HG02840 (cell line): ENCODE results near the gene SUSD5.
"Not testable (repeated sequence)": the region's sequence is repeated elsewhere in the genome, so short reads cannot be mapped to it uniquely, and the experiment has no call there.

Source experiments
- ATAC-seq: cut with Tn5 transposase; IDR thresholded peaks from one replicate; pipeline ENCODE4 v1.9.1; 2021; ENCODE audit warnings: mild to moderate bottlenecking, moderate library complexity, moderate number of reproducible peaks; ENCODE audit not compliant: unreplicated experiment, low FRiP score

SUSD5 gene

GRCh38 chr3:33122991-33123390, 95.6 kb downstream of the SUSD5 start:
- ATAC-seq: no peak

- ATAC-seq: no peak
Measured at GRCh38 chr3:33119891-33120290, 98.7 kb downstream of the SUSD5 start.

GRCh38 chr3:33117461-33117860, 101.1 kb downstream of the SUSD5 start:
- no peak for ATAC-seq

- no peak for ATAC-seq
Measured at GRCh38 chr3:33115024-33115768, 103.4 kb downstream of the SUSD5 start.

DNA sequence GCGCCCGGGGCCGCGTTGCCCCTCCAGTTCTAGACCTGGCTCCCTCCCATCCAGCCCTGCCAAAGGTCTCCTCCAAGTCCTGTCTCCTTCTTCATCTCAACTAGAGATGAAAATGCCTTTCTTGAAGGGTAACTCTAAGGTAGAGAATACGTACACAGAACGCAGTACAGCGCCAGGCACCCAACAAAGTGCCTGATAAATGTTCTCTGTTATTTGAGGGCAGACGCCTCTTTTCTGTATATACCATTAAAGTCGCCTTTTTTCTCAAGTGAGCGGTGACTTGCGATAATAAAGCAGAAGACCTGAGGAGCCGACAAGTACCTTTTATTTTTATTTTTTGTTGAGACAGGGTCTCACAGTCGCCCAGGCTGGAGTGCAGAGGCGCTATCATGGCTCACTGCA, 104.0 kb downstream of the SUSD5 start:
- no peak for ATAC-seq

GRCh38 chr3:33113772-33114621, 104.6 kb downstream of the SUSD5 start, which contains the start of gene CRTAP:
Gene CRTAP (plus strand): TSS chr3:33114014. CDS start chr3:33114078, 64 bp downstream.
- ATAC-seq: peak; percentile 74

DNA sequence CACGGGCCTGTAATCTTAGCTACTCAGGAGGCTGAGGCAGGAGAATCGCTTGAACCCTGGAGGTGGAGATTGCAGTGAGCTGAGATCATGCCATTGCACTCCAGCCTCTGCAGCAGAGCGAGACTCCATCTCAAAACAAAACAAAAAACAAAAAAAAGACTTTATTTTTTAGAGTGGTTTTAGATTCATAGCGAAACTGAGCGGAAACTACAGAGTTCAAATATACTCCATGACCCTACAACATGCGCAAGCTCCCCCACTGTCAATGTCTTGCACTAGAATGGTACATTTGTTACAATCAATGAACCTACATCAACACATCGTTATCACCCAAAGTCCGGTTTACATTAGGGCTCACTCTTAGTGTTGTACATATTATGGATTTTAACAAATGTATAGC, 107.0 kb downstream of the SUSD5 start:
- ATAC-seq: peak; percentile 43

GRCh38 chr3:33106854-33107253, 111.8 kb downstream of the SUSD5 start:
- ATAC-seq: not testable (repeated sequence)

- ATAC-seq: no peak
Measured at GRCh38 chr3:33105341-33105948, 113.2 kb downstream of the SUSD5 start.

DNA sequence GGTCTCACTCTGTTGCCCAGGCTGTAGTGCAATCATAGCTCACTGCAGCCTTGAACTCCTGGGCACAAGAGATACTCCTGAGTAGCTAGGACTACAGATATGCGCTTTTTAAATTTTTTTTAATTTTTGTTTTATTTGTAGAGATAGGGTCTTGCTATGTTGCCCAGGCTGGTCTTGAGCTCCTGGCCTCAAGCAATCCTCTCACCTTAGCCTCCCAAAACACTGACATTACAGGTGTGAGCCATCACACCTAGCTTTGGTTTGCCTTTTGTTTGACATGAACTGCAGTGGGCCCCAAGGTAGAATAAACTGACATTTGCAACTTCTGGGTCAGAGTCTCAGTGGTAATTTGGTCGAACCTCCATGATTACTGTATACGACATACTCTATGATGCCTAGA, 113.8 kb downstream of the SUSD5 start:
- ATAC-seq: no peak

- no peak for ATAC-seq
Measured at GRCh38 chr3:33103480-33103879, 115.1 kb downstream of the SUSD5 start.

DNA sequence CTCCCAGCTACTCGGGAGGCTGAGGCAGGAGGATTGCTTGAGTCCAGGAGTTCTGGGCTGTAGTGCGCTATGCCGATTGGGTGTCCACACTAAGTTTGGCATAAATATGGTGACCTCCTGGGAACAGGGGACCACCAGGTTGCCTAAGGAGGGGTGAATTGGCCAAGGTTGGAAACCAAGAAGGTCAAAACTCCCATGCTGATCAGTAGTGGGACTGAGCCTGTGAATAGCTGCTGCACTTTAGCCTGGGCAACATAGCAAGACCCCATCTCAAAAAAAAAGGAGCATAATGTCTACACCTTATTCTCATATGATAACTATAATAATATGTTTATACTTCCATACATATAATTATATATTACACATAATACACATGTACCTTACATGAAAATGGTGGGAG, 115.6 kb downstream of the SUSD5 start:
- ATAC-seq: no peak

DNA sequence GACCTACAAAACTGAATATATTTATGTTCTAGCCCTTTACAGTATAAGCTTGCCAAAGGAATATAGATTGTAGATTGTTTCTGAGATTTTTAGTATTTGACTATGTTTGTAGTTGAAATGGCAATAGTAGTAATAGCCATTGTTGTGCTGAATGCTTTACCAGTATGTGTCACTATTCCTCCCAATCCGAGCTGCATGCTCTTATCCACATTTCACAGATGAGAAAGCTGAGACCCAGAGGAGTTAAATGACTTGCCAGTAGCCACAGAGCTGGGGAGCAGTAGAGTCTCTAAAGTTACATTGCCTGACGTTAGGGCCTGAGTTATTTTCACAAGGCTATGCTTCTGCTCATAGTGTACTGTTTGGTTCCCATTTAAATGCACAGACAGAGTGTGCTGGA, 118.4 kb downstream of the SUSD5 start:
- no peak for ATAC-seq
